ENCODE data around the gene CEP85L. TPM values are rescaled to one million over a fixed set of nuclear protein-coding genes. Genes with fewer than 3 reads are reported as not detected.
"Not testable (repeated sequence)": the region's sequence is repeated elsewhere in the genome, so short reads cannot be mapped to it uniquely, and the experiment has no call there.

Gene CEP85L
- total RNA-seq, 1 experiment from 2014 or later = 0.13 TPM

GRCh38 chr6:118421312-118421711, 230.1 kb downstream of the CEP85L start:
- DNase-seq (ENCODE audit: low spot score) = not testable (repeated sequence)

- DNase-seq (ENCODE audit: low spot score) = no peak
Measured at GRCh38 chr6:118419448-118420394, 231.7 kb downstream of the CEP85L start.

Other genes with a start within 250 kb of the CEP85L start
- not detected in 2 replicates for gene PLN, start 103.3 kb downstream of the CEP85L start, total RNA-seq (2014; rRNA removed; shearing (Covaris generic))
- gene ASF1A, start 242.6 kb upstream of the CEP85L start, total RNA-seq (2014; rRNA removed; shearing (Covaris generic)) = 17.4 and 29.8 TPM in 2 replicates

Data from HT-29 (cell line).